ENCODE data around the gene NTM.
"Not testable (repeated sequence)": the region's sequence is repeated elsewhere in the genome, so short reads cannot be mapped to it uniquely, and the experiment has no call there.

The NTM gene

DNA sequence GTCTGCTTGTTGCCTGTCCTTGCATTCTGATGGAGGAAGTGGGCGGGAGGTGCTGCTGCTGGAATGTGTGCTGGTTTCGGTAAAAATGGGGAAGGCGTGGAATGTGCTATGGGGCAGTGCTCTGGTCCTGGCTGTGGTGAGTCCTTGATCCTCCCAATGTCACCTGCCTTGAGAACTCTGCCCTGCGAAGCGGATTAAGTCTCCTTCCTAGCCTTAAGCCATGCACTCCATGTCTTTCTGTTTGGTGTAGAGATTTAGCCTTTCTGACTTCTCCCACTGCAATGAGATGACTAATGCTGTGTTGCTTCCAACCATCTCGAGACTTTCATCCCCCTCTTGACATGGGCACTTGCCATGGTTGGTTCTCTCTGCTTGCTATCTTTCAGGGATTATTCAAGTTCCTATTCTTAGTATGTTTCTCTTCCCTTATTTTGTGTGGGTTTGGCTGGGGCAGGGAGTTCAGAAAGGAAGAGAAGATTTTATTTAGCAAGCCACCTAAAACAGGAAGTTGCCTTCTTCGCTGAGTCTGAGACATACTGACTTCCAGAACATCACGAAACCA, 687.9 kb downstream of the NTM start:
- TF ChIP-seq, protein P1, sequence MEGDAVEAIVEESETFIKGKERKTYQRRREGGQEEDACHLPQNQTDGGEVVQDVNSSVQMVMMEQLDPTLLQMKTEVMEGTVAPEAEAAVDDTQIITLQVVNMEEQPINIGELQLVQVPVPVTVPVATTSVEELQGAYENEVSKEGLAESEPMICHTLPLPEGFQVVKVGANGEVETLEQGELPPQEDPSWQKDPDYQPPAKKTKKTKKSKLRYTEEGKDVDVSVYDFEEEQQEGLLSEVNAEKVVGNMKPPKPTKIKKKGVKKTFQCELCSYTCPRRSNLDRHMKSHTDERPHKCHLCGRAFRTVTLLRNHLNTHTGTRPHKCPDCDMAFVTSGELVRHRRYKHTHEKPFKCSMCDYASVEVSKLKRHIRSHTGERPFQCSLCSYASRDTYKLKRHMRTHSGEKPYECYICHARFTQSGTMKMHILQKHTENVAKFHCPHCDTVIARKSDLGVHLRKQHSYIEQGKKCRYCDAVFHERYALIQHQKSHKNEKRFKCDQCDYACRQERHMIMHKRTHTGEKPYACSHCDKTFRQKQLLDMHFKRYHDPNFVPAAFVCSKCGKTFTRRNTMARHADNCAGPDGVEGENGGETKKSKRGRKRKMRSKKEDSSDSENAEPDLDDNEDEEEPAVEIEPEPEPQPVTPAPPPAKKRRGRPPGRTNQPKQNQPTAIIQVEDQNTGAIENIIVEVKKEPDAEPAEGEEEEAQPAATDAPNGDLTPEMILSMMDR (IDR thresholded peaks at IDR 0.05; ENCODE audit: low read depth, low read length), result no peak
- H3K4me3 ChIP-seq (ENCODE audit: low read depth, low read length), result no peak overlapping the region

DNA sequence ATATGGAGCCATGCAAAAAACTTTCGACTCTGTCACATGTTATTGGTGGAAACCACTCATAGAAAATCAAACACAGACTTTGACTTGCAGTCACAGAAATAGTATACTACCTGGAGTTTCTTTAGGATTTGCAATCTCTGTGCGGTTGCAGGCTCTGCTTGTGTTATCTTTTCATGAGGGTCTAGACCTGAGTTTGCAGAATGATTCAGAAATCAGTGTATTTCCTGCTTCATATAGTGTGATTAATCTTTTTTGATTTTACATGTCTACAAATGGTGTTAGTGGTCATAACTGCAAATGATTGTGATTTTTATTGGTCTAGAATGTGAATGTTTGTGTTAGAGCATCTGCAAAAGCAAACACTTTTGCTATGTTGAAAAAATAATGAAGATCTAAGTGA, 690.2 kb downstream of the NTM start:
- TF ChIP-seq, protein P1 (IDR thresholded peaks at IDR 0.05; ENCODE audit: low read depth, low read length), result no peak

DNA sequence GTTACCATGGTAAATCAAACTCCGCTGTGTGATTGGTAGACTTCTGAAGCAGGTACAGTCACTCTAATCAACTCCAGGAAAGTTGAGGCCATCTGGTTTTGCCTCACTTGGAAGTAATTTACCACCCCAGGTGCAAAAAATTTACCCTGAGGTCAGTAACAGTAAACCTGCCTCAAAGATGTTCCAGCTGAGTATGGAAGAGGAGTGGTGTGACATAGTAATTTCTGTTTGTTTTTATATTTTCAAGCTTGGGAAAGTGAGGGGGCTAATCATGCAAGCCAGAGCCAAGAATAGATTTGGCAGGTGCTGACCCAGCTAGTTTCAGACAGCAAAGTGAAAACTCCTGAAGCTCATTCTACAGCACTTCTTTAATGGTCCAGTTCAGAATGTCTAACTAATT, 691.6 kb downstream of the NTM start:
- H3K4me3 ChIP-seq (ENCODE audit: low read depth, low read length), result no peak overlapping the region
- TF ChIP-seq, protein P1 (IDR thresholded peaks at IDR 0.05; ENCODE audit: low read depth, low read length), result no peak

More for the DNA sequence above, 690.2 kb downstream of the NTM start:
- no peak overlapping the region for H3K4me3 ChIP-seq (ENCODE audit: low read depth, low read length)

DNA sequence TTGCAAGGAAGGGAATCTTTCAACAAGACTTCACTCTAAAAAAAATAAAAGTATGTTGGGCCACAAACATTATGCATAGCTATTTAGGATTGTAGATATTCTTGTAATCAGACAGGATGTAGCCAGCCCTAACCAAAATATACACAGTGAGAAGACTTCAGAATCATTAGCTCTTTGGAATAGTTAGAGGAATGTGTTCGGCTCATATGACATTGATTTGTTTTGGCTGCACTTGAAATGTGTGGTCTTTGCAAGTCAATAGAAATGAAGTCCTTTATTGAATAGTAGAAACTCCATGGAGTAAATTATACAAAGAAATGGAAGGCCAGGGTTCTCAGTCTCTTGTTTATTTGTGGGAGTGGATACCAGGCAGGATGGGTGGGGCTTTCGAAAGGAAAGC, 692.1 kb downstream of the NTM start:
- TF ChIP-seq, protein P1 (IDR thresholded peaks at IDR 0.05; ENCODE audit: low read depth, low read length), result no peak
- no peak overlapping the region for H3K4me3 ChIP-seq (ENCODE audit: low read depth, low read length)

DNA sequence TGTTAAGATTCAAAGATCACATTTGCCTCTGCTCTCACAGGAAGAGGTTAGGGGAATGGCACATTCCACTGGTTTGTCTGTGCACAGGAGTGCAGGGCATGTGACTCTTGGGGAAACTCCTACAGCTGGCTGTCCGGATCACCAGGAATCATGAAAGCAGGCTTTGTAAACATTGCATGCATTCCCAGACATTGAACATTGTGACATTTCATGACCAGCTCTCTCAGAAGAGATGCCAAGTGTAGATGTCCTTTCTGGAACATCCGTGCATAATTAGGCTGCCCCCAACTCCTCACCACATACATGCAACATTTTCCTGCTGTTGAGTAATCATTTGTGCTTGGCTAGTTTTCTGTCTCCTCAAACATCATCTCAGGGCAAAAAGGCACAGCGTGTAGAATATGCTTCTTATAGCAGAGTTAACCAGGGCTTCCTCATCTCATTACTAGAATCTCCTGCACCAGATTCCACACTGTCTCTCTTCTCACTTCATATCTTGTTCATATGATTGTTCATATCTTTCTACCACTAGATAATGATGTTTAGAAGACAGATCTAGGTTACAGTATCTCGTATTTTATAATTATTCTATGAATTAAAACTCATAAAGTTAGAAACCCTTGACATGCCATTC, 694.7 kb downstream of the NTM start:
- TF ChIP-seq, protein P1 (IDR thresholded peaks at IDR 0.05; ENCODE audit: low read depth, low read length), result no peak
- no peak overlapping the region for H3K4me3 ChIP-seq (ENCODE audit: low read depth, low read length)

DNA sequence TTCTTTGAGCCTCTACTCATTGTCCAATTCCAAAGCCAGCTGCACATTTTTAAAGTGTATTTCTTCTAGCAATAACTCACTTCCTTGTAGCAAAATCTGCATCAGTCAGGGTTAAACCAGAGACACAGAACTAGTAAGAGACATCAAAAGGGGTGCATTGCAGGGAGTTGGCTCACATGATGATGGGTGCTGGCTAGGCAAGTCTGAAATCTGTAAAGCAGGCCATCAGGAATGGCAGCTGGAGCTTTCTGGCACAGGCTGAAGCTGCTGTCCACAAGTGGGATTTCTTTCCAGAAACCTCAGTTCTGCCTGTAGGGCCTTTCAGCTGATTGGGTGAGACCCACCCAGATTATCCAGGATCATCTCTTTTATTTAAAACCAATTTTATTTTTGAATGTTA, 698.1 kb downstream of the NTM start:
- H3K4me3 ChIP-seq (ENCODE audit: low read depth, low read length), result no peak overlapping the region

DNA sequence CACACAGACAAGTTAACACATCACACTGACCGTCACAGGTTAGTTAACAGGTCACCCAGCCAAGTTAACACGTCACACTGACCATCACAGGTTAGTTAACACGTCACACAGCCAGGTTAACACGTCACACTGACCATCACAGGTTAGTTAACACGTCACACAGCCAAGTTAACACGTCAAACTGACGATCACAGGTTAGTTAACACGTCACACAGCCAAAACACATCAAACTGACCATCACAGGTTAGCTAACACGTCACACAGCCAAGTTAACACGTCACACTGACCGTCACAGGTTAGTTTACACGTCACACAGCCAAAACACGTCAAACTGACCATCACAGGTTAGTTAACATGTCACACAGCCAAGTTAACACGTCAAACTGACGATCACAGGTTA, 699.2 kb downstream of the NTM start:
- not testable (repeated sequence) for H3K4me3 ChIP-seq (ENCODE audit: low read depth, low read length)

More for the DNA sequence above, 698.1 kb downstream of the NTM start:
- TF ChIP-seq, protein P1 (IDR thresholded peaks at IDR 0.05; ENCODE audit: low read depth, low read length), result no peak

DNA sequence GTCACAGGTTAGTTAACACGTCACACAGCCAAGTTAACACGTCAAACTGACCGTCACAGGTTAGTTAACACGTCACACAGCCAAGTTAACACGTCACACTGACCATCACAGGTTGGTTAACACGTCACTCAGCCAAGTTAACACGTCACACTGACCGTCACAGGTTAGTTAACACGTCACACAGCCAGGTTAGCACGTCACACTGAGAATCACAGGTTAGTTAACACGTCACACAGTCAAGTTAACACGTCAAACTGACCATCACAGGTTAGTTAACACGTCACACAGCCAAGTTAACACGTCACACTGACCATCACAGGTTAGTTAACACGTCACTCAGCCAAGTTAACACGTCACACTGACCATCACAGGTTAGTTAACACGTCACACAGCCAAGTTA, 700.5 kb downstream of the NTM start:
- not testable (repeated sequence) for H3K4me3 ChIP-seq (ENCODE audit: low read depth, low read length)
